Osteocyte (in vitro differentiated cells): ENCODE measurements around the gene BCL2L14. TPM values are rescaled to one million over a fixed set of nuclear protein-coding genes. Genes with fewer than 3 reads are reported as not detected.

Source experiments
- DNase-seq: peaks from one replicate; pipeline ENCODE4 v3.0.0; 2021; ENCODE audit warnings: mixed read lengths; ENCODE audit not compliant: unreplicated experiment; ENCODE audit errors: extremely low spot score
- H3K27ac Mint-ChIP-seq: one replicate; pipeline ENCODE4 v1.8.0; 2021; ENCODE audit warnings: mild to moderate bottlenecking, mixed read lengths; ENCODE audit not compliant: unreplicated experiment
- H3K27me3 Mint-ChIP-seq: one replicate; pipeline ENCODE4 v1.8.0; 2021; ENCODE audit warnings: mixed read lengths; ENCODE audit not compliant: unreplicated experiment
- H3K36me3 Mint-ChIP-seq: one replicate; pipeline ENCODE4 v1.8.0; 2021; ENCODE audit warnings: mixed read lengths; ENCODE audit not compliant: unreplicated experiment
- H3K4me1 Mint-ChIP-seq: one replicate; pipeline ENCODE4 v1.8.0; 2021; ENCODE audit warnings: mixed read lengths; ENCODE audit not compliant: unreplicated experiment
- H3K4me3 Mint-ChIP-seq: one replicate; pipeline ENCODE4 v1.8.0; 2021; ENCODE audit warnings: mild to moderate bottlenecking, moderate library complexity, mixed read lengths; ENCODE audit not compliant: unreplicated experiment
- H3K9me3 Mint-ChIP-seq: one replicate; pipeline ENCODE4 v1.8.0; 2021; ENCODE audit warnings: mixed read lengths; ENCODE audit not compliant: unreplicated experiment
- total RNA-seq: library from RNA; stranded (reverse); gene quantifications from 2 replicates; pipeline ENCODE4 v1.2.1, GENCODE V29; 2021
- TF ChIP-seq, protein P1 (sequence below): fragments of 200-600 bp; sonication (generic); IDR thresholded peaks from 2 replicates; pipeline ENCODE4 v1.5.0; 2021; ENCODE audit warnings: antibody characterized with exemption, mild to moderate bottlenecking, moderate library complexity

The BCL2L14 gene
- total RNA-seq, 1 donor from 2014 or later: not detected

DNA sequence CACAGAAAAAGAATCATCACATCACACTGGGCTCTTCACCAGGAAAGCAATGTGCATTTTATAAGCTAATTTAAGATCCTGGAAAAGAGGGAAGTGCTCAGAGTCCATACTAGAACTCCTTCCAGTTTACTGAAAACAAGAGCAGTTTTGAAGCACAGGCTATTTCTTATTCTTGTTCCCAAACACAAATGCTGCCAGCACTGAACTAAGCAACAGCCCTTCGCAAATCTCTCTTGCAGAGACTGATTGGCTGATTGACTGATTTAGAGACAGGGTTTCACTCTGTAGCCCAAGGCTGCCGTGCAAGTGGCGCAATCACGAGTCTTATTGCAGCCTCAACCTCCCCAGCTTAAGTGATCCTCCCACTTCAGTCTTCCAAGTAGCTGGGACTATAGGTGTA lies 44.8 kb downstream of the BCL2L14 start:
- H3K36me3 Mint-ChIP-seq: peaks cover 44% of the 10 kb centered on the region
- no peaks in the 10 kb centered on the region for H3K27me3 Mint-ChIP-seq
- TF ChIP-seq, protein P1, sequence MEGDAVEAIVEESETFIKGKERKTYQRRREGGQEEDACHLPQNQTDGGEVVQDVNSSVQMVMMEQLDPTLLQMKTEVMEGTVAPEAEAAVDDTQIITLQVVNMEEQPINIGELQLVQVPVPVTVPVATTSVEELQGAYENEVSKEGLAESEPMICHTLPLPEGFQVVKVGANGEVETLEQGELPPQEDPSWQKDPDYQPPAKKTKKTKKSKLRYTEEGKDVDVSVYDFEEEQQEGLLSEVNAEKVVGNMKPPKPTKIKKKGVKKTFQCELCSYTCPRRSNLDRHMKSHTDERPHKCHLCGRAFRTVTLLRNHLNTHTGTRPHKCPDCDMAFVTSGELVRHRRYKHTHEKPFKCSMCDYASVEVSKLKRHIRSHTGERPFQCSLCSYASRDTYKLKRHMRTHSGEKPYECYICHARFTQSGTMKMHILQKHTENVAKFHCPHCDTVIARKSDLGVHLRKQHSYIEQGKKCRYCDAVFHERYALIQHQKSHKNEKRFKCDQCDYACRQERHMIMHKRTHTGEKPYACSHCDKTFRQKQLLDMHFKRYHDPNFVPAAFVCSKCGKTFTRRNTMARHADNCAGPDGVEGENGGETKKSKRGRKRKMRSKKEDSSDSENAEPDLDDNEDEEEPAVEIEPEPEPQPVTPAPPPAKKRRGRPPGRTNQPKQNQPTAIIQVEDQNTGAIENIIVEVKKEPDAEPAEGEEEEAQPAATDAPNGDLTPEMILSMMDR: no peak
- H3K9me3 Mint-ChIP-seq: no peaks in the 10 kb centered on the region
- H3K27ac Mint-ChIP-seq: no peak overlapping the region
- no peaks in the 10 kb centered on the region for H3K4me1 Mint-ChIP-seq
- DNase-seq: no peak
- no peak overlapping the region for H3K4me3 Mint-ChIP-seq

DNA sequence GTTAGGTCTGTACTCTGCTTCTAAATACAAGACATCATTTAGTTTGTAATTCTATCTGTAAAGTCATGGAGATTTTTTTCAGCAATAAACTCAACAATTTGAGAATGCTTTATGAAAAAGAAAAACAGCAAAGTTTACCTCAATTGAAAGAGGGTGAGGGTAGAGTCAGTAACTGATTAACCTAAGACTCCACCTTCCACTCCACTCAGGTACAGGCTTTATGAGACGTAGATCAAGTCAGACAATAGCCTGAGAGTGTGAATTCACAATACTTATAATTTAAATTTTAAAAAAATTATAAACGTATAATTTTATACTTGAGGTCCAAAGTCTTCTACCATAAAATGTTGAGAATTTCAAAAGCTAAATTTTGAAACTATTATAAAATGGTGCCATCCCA lies 45.9 kb downstream of the BCL2L14 start:
- TF ChIP-seq, protein P1: no peak
- no peak overlapping the region for H3K4me3 Mint-ChIP-seq
- peaks cover 49% of the 10 kb centered on the region for H3K36me3 Mint-ChIP-seq
- no peak overlapping the region for H3K27ac Mint-ChIP-seq
- no peaks in the 10 kb centered on the region for H3K4me1 Mint-ChIP-seq
- DNase-seq: no peak
- no peaks in the 10 kb centered on the region for H3K9me3 Mint-ChIP-seq
- H3K27me3 Mint-ChIP-seq: no peaks in the 10 kb centered on the region

DNA sequence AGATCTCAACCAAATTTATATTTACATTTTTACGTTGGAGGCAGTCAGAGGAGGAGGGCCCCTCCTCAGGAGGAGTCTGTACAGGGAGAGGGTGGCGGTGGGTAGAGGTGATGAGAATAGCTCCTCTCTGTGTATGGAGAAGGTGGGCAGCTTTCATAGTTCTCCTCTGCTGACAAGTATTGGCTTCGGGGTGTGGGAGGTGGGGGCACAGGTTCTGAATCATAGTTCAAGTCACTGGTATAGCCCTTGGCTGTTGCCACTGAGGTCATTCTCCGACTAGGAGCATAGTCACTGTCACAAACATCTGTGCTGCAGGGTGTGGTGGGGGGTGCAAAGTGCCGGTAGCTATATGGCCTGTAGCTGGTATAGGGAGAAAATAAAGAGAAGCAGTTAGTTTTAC lies 50.3 kb downstream of the BCL2L14 start:
- Mint-ChIP-seq H3K36me3 (peaks cover 36% of the 10 kb centered on the region), H3K4me3 (no peak overlapping the region), H3K4me1 (no peaks in the 10 kb centered on the region), H3K27ac (no peak overlapping the region), H3K9me3 (no peaks in the 10 kb centered on the region), H3K27me3 (no peaks in the 10 kb centered on the region)
- DNase-seq: no peak
- TF ChIP-seq, protein P1: no peak

DNA sequence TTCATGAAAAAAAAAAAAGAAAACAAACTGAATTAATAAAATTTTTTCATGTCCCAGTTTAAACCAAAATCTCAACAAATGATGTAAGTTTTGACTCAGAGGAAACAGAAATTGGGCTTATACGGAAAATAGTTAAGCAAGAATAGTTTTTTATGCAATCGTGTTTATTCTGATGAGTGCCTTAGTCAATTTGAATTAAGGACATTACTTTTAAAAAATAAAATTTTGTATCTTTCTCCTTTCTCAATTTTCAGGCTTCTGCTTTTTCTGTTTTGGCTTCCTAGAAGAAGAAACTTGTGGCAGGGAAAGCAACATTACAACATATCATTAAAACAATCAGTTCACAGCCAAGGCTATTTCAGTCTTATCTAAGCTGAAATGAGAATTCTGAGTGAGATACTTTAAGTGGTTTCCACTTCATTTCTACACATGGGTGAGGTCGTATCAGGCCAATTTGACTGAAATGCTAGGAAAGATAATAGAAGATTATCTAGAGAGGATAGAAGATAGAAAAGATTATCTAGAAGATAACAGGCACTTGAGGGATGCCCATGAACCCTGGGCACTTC lies 52.4 kb downstream of the BCL2L14 start:
- Mint-ChIP-seq H3K36me3 (peaks cover 47% of the 10 kb centered on the region), H3K9me3 (no peaks in the 10 kb centered on the region), H3K4me1 (no peaks in the 10 kb centered on the region), H3K4me3 (no peak overlapping the region), H3K27ac (no peak overlapping the region), H3K27me3 (no peaks in the 10 kb centered on the region)
- no peak for DNase-seq
- TF ChIP-seq, protein P1: no peak

DNA sequence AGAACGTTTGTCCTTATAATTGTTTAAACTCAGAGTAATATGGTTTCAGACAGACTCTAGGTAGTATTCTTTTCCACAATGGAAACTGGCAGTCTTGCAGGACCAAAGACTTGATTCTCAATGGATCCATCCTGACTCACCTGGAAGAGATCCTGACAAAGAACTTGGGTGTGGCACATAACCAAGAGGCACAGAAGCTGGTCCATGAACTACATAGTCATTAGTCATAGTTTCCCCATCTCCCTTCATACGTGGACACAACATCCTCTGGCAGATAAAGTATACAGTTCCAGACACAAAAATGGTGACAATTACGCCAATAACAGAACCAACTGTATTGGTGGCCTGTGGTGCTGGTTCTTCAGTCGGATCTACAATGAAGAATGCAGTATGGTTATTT lies 55.8 kb downstream of the BCL2L14 start:
- TF ChIP-seq, protein P1: no peak
- Mint-ChIP-seq H3K4me1 (no peaks in the 10 kb centered on the region), H3K36me3 (peaks cover 46% of the 10 kb centered on the region), H3K27ac (no peak overlapping the region), H3K9me3 (no peaks in the 10 kb centered on the region), H3K4me3 (no peak overlapping the region), H3K27me3 (no peaks in the 10 kb centered on the region)
- no peak for DNase-seq
